AG04450 (cell line): ENCODE results near the gene MSS51. TPM values are rescaled to one million over a fixed set of nuclear protein-coding genes. Genes with fewer than 3 reads are reported as not detected.

Experiments
- CTCF ChIA-PET: fragments of 300-600, 350-600 bp; formaldehyde crosslinking; extraction: SDS; loops from one replicate; lab custom pipeline; 2022; ENCODE audit warnings: antibody characterized with exemption, inconsistent platforms; lab: Charles Lee
- POLR2A ChIA-PET: fragments of 350-600 bp; formaldehyde crosslinking; extraction: SDS; loops from one replicate; lab custom pipeline; 2021; ENCODE audit warnings: antibody characterized with exemption, inconsistent platforms; lab: Yijun Ruan, JAX
- DNase-seq: peaks from one replicate; pipeline ENCODE4 v3.0.0-alpha.2; 2011; ENCODE audit warnings: low read depth, low spot score
- H3K27ac ChIP-seq: one replicate; pipeline ENCODE4 v1.5.1; 2012; ENCODE audit warnings: low read depth, low read length, control low read depth
- H3K27me3 ChIP-seq: one replicate; pipeline ENCODE4 v1.6.0; 2012; ENCODE audit warnings: low read length; ENCODE audit not compliant: control insufficient read depth, insufficient read depth
- H3K4me3 ChIP-seq: 2 replicates; pipeline ENCODE4 v1.5.1; 2011; ENCODE audit warnings: mild to moderate bottlenecking, low read depth, low read length, control low read depth
- H3K9me3 ChIP-seq: 2 replicates; pipeline ENCODE4 v1.5.1; 2012; ENCODE audit warnings: low read length; ENCODE audit not compliant: control insufficient read depth, insufficient read depth
- CTCF ChIP-seq: IDR thresholded peaks from 2 replicates; pipeline ENCODE4 v1.5.1; 2011; ENCODE audit warnings: low read depth, low read length, control low read depth, inconsistent platforms
- polyA plus RNA-seq: library from polyadenylated mRNA; depleted of rRNA; stranded (reverse); fragments of >200 nt; gene quantifications from 2 replicates; pipeline ENCODE4 v1.2.3, GENCODE V29; 2011

Gene MSS51
- polyA plus RNA-seq, 1 experiment = 1.4 TPM

GRCh38 chr10:73410897-73411296 is 22.5 kb downstream of the MSS51 start:
- DNase-seq = no peak
- Histone ChIP-seq H3K27me3 (no peaks in the 10 kb centered on the region), H3K27ac (no peak overlapping the region), H3K9me3 (peaks cover 3% of the 10 kb centered on the region; the same call in 1 of the 2 replicates), H3K4me3 (no peak overlapping the region)
- CTCF ChIA-PET = no interaction called here
- TF ChIP-seq CTCF = no peak
- POLR2A ChIA-PET = no interaction called here

- Histone ChIP-seq H3K27me3 (no peaks in the 10 kb centered on the region), H3K4me3 (no peak overlapping the region), H3K27ac (no peak overlapping the region), H3K9me3 (peaks cover 3% of the 10 kb centered on the region; the same call in 1 of the 2 replicates)
- DNase-seq = no peak
- ChIA-PET POLR2A (no interaction called here), CTCF (no interaction called here)
- TF ChIP-seq CTCF = no peak
Measured at GRCh38 chr10:73408978-73409521, 24.3 kb downstream of the MSS51 start.

GRCh38 chr10:73408061-73408460 is 25.3 kb downstream of the MSS51 start:
- no peak overlapping the region for H3K4me3 ChIP-seq
- no peaks in the 10 kb centered on the region for H3K27me3 ChIP-seq
- H3K27ac ChIP-seq = no peak overlapping the region
- no peak for TF ChIP-seq CTCF
- CTCF ChIA-PET = interaction anchor here (0.6 to 1.3 kb wide), 2 partner anchors 17 to 236 kb away, joined by 3 to 5 read pairs; no protein-coding TSS in a partner anchor
- POLR2A ChIA-PET = no interaction called here
- H3K9me3 ChIP-seq = no peaks in the 10 kb centered on the region
- no peak for DNase-seq

- TF ChIP-seq CTCF = no peak
- Histone ChIP-seq H3K27me3 (no peaks in the 10 kb centered on the region), H3K27ac (no peak overlapping the region), H3K9me3 (no peaks in the 10 kb centered on the region), H3K4me3 (no peak overlapping the region)
- CTCF ChIA-PET = interaction anchor here (0.5 to 1.3 kb wide), 3 partner anchors 30 to 268 kb away, joined by 3 to 5 read pairs (median 3); no protein-coding TSS in a partner anchor
- no peak for DNase-seq
- POLR2A ChIA-PET = no interaction called here
Measured at GRCh38 chr10:73407495-73407894, 25.9 kb downstream of the MSS51 start.

- no peak for TF ChIP-seq CTCF
- ChIA-PET CTCF (no interaction called here), POLR2A (no interaction called here)
- no peak overlapping the region for H3K27ac ChIP-seq
- DNase-seq = no peak
- no peaks in the 10 kb centered on the region for H3K27me3 ChIP-seq
- H3K4me3 ChIP-seq = no peak overlapping the region
- no peaks in the 10 kb centered on the region for H3K9me3 ChIP-seq
Measured at GRCh38 chr10:73406846-73407245, 26.5 kb downstream of the MSS51 start.
